Measurements from ENCODE around the gene OR2H1.
"Not testable (repeated sequence)": the region's sequence is repeated elsewhere in the genome, so short reads cannot be mapped to it uniquely, and the experiment has no call there.

Gene OR2H1

GRCh38 chr6:29456971-29457370 is at the start of gene OR2H1, which contains the start of gene OR11A1:
OR2H1 (plus strand) TSS chr6:29457155; CDS start chr6:29461770, 4,615 bp downstream.
OR11A1 (minus strand) TSS chr6:29457071; CDS start chr6:29427641, 29,430 bp downstream.
- no peak for DNase-seq

GRCh38 chr6:29414588-29414987 is 42.4 kb upstream of the OR2H1 start, which contains the start of gene OR12D1:
OR12D1 (plus strand) TSS chr6:29414928.
- no peak for DNase-seq

GRCh38 chr6:29419516-29419915 is 37.4 kb upstream of the OR2H1 start:
- no peak for DNase-seq

DNA sequence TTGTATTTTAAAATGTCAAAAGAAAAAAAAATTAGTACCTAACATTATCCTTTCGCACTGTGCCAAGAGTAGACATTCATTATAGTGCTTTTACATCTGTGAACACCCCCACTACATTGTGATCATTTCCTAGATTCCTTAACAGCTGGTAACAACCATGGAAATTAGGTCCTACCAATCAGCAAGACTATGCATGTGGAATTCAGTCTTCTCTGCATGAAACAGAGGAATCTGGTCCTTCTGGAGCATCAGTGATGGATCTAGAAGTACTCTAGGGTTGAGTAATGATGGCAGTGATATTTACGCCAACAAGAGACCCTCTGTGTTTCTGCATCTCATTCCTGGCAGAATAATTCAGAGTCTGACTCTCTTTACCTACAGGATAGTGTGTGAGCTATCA is 32.8 kb upstream of the OR2H1 start:
- no peak for DNase-seq

DNA sequence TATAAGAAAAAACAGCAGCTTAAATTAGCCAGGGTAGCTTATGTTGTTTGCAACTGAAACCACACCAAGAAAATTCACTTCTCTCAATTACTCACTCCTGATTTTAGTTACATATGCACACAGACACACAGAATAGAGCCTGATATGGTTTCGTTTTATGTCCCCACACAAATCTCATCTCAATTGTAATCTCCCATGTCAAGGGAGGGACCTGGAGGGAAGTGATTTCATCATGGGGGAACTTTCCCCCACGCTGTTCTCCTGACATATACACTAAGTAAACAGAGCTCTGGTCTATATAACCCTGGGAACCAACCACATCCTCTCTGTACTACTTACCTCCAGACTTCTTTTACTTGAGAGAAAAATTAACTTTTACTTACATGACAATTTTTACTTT is 32.4 kb upstream of the OR2H1 start:
- DNase-seq, result no peak

GRCh38 chr6:29425075-29425474 is 31.9 kb upstream of the OR2H1 start:
- no peak for DNase-seq

GRCh38 chr6:29426654-29427053 is 30.3 kb upstream of the OR2H1 start:
- DNase-seq, result no peak

DNA sequence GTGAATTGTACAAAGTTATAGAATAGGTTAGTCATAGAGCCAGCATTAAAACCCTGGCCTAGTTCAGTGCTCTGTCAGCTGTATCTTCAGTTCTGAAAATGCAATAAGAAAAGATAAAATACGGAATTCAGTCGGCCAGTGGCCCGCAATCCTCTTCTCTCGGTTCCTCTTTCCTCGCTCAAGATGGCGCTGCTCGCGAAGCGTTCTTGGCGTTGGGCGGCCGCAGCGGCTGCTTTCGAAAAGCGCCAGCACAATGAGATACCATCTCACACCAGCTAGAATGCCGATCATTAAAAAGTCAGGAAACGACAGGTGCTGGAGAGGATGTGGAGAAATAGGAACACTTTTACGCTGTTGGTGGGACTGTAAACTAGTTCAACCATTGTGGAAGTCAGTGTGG is 20.2 kb upstream of the OR2H1 start:
- DNase-seq, result not testable (repeated sequence)

DNA sequence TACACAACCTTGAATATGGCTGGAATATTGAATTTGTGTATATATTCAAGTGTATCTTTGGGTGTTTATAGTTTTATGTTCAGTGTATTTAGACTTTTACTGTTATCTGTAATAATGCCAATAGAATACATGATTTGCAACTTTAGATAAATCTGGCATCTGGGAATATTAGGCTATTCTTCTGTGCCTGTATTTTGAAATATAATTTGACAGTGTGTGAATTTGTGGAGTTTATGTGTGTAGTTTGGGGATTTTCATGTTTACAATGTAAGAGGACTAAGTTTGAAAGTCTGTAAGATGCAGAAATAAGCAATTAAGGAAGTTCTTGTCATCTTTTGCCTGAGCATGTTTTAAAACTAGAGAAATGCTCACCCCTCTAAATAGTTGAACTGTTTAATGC is 17.9 kb upstream of the OR2H1 start, which contains the start of gene OR10C1:
OR10C1 (plus strand) TSS at position 301 of the 400 bp plus-strand sequence. CDS start 710 bp downstream, outside the sequence.
- no peak for DNase-seq

DNA sequence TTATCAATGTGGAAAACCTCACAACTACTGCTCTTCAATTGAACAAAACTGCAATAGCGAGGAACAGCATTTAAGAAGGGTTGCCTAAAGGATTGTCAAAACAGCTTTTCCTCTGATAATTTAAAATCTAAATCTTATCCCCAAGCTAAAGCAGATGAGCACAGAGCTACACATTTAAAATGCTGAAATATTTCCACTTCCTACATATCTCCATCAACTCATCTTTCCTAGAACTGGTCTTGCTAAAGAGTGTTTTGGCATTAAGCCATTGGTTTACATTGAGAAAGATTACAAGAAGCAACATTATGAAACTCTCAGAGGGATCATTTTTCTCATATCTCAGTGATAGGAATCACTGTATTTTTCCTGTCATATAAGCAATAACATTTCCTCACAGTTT is 14.2 kb upstream of the OR2H1 start:
- no peak for DNase-seq

GRCh38 chr6:29444031-29444430 is 12.9 kb upstream of the OR2H1 start:
- DNase-seq, result not testable (repeated sequence)

DNA sequence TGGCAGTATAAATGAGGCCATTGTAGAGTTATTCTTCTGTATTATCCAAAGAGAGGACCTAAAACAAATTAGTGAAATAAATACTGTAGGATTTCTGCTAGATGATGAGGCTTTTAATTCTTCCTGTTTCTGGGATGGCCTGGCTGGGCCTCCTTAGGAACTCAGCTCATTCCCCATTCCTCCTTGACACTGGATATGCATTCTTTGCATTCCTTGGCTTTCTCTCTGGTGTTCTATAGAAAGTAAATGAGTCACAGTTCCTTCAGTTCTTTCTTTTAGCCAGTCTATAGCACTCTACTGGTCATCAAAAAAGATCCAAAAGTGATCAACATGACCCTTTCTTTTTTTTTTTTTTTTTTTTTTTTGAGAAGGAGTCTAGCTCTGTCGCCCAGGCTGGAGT is 9.3 kb upstream of the OR2H1 start:
- DNase-seq, result no peak

DNA sequence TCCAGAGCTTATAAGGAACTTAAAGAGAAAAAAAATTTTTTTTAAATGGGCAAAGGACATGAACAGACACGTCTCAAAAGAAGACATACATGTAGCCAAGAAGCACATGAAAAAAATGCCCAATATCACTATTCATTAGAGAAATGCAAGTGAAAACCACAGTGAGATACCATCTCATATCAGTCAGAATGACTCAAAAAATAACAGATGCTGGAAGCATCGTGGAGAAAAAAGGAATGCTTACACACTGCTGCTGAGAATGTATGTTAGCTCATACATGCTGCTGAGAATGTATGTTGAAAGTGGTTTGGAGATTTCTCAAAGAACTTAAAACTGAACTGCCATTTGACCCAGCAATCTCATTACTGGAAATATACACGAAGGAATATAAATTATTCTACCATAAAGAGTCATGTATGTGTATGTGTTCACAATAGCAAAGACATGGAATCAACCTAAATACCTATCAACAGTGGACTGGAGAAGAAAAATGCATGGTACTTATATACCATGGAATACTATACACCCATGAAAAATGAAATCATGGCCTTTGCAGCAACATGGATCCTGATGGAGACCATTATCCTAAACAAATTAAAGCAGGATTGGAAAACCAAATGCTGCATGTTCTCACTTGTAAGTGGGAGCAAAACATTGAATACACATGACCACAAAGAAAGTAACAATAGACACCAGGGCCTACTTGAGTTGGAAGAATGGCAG is 5.3 kb upstream of the OR2H1 start:
- no peak for DNase-seq

DNA sequence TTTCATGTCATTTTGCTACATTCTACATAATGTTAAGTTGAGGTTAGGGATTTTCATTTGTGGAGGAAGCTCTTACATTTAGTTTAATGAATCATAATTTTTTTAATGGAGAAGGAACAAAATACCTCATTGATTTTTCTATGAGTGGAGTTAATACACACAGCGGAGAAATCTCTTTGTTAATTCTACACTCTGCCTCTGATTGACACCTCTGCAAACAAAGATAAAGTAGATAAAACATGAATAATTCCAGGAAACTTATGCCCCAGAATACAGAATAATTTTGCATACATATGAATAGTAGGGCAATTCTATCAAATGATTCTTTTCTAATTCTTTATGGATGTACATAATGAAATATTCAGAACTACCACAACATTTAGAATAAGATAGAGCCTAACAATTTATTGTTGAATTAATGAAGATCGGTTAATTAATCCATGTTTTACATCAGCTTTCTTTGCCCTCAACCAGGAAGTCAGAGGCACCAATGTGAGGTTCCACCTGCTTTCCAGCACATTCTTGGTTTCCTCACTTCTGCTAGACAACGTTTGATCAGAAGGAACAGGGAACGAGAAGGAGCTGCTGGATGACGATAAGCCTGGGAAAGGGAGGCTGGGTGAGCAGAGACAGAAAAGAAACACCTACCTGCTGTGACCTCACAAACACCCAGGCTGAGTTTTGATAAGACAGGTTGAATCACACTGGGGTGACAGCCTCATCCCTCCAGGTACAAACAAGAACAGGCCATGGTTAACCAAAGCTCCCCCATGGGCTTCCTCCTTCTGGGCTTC is 4.3 kb downstream of the OR2H1 start:
- no peak for DNase-seq

GRCh38 chr6:29462022-29462421 is 5.1 kb downstream of the OR2H1 start:
- no peak for DNase-seq

- no peak for DNase-seq
Measured at GRCh38 chr6:29465279-29465678, 8.3 kb downstream of the OR2H1 start.

DNA sequence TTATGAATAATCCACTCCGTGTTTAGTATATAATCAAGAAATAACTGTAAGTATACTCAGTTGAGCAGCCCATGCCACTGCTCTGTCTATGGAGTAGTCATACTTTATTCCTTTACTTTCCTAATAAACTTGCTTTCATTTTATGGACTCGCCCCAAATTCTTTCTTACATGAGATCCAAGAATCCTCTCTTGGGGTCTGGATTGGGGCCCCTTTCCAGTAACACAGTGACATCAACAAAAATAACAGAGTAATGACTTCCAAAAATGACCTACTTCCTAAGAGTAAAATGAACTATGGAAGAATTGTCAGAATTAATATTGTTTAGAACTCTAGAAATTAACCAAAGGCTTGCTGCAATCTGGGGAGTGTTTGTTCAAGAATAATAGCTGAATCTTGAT is 8.8 kb downstream of the OR2H1 start:
- DNase-seq, result no peak

GRCh38 chr6:29466241-29466640 is 9.3 kb downstream of the OR2H1 start:
- DNase-seq, result no peak

DNA sequence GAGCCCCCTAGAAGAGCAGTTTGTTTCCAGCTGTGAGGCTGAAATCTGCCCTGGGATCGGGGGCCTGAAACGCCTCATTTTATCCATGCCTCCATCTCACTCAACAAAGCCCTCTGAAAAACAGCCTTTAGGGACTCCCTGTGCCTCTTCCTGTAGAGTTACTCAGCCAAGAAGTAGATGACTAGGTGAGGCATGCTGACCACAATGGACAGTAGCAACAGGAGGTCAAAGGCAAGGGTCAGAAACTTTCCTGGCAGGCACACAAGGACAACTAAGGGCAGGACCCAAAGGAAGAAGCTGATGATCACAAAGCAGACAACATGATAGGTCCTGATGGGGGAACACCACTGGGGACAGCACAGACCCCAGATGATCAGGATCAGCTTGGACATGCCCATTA is 18.0 kb downstream of the OR2H1 start:
- DNase-seq, result no peak

DNA sequence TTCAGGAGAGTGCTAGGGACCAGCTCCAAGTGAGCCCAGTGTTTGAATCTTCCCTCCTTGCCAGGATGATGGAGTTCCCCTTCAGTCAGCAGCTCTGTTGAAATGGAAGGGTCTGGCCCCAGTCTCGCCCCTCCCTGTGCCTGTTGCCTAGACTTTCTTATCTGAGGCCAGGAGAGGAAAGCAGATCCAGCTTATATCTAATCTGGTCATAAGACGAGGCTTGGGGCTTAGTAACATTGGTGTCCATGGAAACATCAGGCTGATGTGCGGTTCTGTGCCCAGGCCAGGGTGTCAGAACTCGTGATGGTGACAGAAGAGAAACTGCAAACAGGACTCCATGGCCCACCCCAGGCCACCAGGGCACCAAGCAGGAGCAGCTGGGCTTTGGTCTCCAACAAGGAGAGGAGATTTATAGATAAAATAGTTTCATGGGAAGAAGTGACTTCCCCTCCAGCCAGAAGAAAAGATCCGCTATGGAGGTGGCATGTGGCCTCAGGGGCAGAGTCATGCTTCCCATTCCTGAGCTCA is 21.0 kb downstream of the OR2H1 start:
- DNase-seq, result no peak

DNA sequence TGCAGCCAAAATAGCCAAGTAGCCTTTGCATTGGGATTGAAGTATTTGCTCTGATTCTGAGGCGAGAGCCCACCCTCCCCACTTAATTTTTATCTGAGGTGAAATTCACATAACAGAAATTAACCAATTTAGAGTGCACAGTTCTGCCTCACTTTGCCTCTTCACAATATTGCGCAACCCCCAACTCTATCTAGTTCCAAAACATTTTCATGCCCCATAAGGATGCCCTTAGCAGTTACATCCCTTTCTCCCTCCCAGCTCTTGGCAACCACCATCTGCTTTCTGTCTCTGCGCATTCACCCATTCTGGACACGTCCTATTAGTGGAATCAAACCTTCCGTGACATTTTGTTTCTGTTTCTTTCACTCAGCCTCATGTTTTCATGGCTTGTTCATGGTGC is 21.8 kb downstream of the OR2H1 start:
- no peak for DNase-seq

GRCh38 chr6:29479560-29479959 is 22.6 kb downstream of the OR2H1 start:
- DNase-seq, result no peak

GRCh38 chr6:29483186-29483585 is 26.2 kb downstream of the OR2H1 start:
- no peak for DNase-seq

GRCh38 chr6:29483735-29484134 is 26.8 kb downstream of the OR2H1 start:
- DNase-seq, result no peak

All from activated T-cell treated with anti-CD3 and anti-CD28 coated beads for 4 hours (primary cell).